ENCODE measurements around the gene CDHR2. TPM values are rescaled to one million over a fixed set of nuclear protein-coding genes. Genes with fewer than 3 reads are reported as not detected.

Gene CDHR2
- total RNA-seq, 3 donors from 2014 or later, result 69.0 to 184 (median 107) TPM

DNA sequence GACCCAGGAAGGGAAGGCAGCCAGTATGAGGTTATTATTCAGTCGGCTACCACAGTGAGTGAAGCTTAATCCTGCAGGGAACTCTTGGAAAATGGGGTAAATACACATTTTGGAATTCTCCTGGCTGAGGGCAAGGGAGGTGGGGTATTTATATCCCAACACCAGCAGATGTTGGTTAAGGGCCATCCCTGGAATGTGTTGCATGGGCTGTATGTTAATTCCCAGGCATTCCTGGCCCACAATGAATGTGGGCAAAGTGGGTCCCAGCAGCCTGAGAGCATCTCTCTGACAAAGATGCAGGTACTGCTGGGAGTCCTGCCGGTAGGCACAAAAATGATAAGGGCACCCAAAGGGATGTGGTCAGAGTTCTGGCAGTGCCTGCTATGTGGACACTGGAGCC, 63.7 kb downstream of the CDHR2 start:
- TF ChIP-seq, protein P1, sequence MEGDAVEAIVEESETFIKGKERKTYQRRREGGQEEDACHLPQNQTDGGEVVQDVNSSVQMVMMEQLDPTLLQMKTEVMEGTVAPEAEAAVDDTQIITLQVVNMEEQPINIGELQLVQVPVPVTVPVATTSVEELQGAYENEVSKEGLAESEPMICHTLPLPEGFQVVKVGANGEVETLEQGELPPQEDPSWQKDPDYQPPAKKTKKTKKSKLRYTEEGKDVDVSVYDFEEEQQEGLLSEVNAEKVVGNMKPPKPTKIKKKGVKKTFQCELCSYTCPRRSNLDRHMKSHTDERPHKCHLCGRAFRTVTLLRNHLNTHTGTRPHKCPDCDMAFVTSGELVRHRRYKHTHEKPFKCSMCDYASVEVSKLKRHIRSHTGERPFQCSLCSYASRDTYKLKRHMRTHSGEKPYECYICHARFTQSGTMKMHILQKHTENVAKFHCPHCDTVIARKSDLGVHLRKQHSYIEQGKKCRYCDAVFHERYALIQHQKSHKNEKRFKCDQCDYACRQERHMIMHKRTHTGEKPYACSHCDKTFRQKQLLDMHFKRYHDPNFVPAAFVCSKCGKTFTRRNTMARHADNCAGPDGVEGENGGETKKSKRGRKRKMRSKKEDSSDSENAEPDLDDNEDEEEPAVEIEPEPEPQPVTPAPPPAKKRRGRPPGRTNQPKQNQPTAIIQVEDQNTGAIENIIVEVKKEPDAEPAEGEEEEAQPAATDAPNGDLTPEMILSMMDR (IDR thresholded peaks at IDR 0.05), result no peak
- ATAC-seq, result no peak
- no peak for DNase-seq
- Histone ChIP-seq H3K36me3 (ENCODE audit: low read depth) (no peaks in the 10 kb centered on the region), H3K4me3 (no peak overlapping the region), H3K4me1 (ENCODE audit: low read depth) (peaks cover 4% of the 10 kb centered on the region), H3K9me3 (no peaks in the 10 kb centered on the region)
- intact Hi-C loops (cut with DNase I, micrococcal nuclease), result no loop called here

DNA sequence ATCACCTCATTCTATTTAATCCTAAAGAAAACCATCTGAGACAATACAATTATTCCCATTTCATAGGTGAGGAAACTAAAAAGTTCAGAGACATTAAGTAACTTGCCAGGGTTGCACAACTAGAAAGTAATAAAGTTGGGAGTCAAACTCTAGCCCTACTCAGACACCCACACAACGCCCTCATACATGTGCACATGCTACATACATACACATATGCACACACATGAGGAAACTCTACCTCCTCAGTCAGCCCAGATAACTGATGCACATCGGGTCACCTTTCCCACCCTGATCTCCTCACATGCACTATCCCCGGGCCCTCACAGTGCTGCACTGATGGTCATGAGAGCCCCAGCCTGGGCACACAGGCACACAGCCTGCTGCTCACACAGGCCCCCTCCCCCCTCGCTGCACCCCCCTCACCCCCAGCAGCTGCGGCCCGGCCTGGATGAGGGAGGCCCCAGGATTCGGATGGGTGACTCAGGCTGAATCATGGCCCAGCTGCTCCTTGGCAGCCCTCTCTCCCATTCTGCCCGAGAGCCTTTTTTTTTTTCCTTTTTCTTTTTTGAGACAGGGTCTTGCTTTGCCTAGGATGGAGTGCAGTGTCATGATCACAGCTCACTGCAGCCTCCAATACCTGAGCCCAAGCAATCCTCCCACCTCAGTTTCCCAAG, 65.8 kb downstream of the CDHR2 start:
- Histone ChIP-seq H3K4me1 (ENCODE audit: low read depth) (peaks cover 4% of the 10 kb centered on the region), H3K36me3 (ENCODE audit: low read depth) (no peaks in the 10 kb centered on the region), H3K9me3 (no peaks in the 10 kb centered on the region), H3K4me3 (no peak overlapping the region)
- intact Hi-C loops (cut with DNase I, micrococcal nuclease), result no loop called here
- ATAC-seq, result no peak
- TF ChIP-seq, protein P1 (IDR thresholded peaks at IDR 0.05), result no peak
- no peak for DNase-seq

- Histone ChIP-seq H3K36me3 (ENCODE audit: low read depth) (no peaks in the 10 kb centered on the region), H3K9me3 (no peaks in the 10 kb centered on the region), H3K4me1 (ENCODE audit: low read depth) (peaks cover 6% of the 10 kb centered on the region), H3K4me3 (no peak overlapping the region)
- intact Hi-C loops (cut with DNase I, micrococcal nuclease), result no loop called here
- ATAC-seq, result no peak
- no peak for DNase-seq
- TF ChIP-seq, protein P1 (IDR thresholded peaks at IDR 0.05), result no peak
These were observed 67.4 kb downstream of the CDHR2 start for GRCh38 chr5:176616511-176616910.

GRCh38 chr5:176618783-176619182, 69.6 kb downstream of the CDHR2 start:
- DNase-seq (no peak), ATAC-seq (no peak)
- TF ChIP-seq, protein P1 (IDR thresholded peaks at IDR 0.05), result no peak
- no peaks in the 10 kb centered on the region for H3K36me3 ChIP-seq (ENCODE audit: low read depth)
- no peaks in the 10 kb centered on the region for H3K9me3 ChIP-seq
- intact Hi-C loops (cut with DNase I, micrococcal nuclease), result no loop called here
- H3K4me3 ChIP-seq, result no peak overlapping the region
- peaks cover 6% of the 10 kb centered on the region for H3K4me1 ChIP-seq (ENCODE audit: low read depth)

DNA sequence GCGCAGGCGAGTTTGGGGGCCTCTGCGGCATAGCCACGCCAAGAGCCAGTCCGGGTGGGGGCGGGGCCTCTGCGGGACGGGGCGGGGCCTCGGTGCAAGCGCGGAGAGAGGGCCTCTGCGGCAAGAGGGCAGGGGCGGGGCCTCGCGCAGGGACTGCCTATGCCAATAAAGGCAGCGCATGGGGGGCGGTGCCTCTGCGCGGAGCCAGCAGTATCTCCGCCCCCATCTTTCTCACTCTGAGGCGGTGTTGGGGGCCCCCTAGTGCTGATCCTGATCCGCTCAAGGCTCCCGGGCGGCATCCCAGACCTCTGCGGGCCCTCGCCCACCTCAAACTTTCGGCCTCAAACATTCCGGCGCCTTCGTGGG, 70.0 kb downstream of the CDHR2 start:
- Histone ChIP-seq H3K4me1 (ENCODE audit: low read depth) (peaks cover 6% of the 10 kb centered on the region), H3K36me3 (ENCODE audit: low read depth) (no peaks in the 10 kb centered on the region), H3K9me3 (no peaks in the 10 kb centered on the region), H3K4me3 (no peak overlapping the region)
- TF ChIP-seq, protein P1 (IDR thresholded peaks at IDR 0.05), result no peak
- DNase-seq (peak; percentile 77 to 80 (median 78)), ATAC-seq (peak; percentile 90)
- intact Hi-C loops (cut with DNase I, micrococcal nuclease), result no loop called here
